K562 (cell line): Measurements from ENCODE around the gene EIF4E1B. TPM values are rescaled to one million over a fixed set of nuclear protein-coding genes. Genes with fewer than 3 reads are reported as not detected.

Experiments used
- FOXA1 ChIP-seq: fragments of 450-650 bp; IDR thresholded peaks from 2 replicates; pipeline ENCODE4 v1.6.1; 2016; ENCODE audit warnings: mild to moderate bottlenecking, borderline replicate concordance
- GATA2 ChIP-seq: sonication (generic); formaldehyde crosslinking; IDR thresholded peaks from 2 replicates; pipeline ENCODE4 v1.4.0; 2020; ENCODE audit warnings: mild to moderate bottlenecking, missing genetic modification reagents
- MED1 ChIP-seq: sonication (generic); formaldehyde crosslinking; IDR thresholded peaks from 2 replicates; pipeline ENCODE4 v1.8.1; 2023; ENCODE audit warnings: missing genetic modification reagents, borderline replicate concordance
- NR0B1 ChIP-seq: fragments of 450-650 bp; IDR thresholded peaks from one replicate; pipeline ENCODE4 v1.6.1; 2018; ENCODE audit warnings: mild to moderate bottlenecking, moderate library complexity; ENCODE audit not compliant: partially characterized antibody
- POLR3G ChIP-seq: IDR thresholded peaks from 2 replicates; pipeline ENCODE4 v1.6.1; 2011; ENCODE audit not compliant: insufficient read length, insufficient replicate concordance; ENCODE audit errors: extremely low read depth
- SMAD4 ChIP-seq: fragments of 250-450 bp; sonication (Bioruptor Pico); conservative IDR thresholded peaks from 2 replicates; pipeline ENCODE4 v1.8.0; 2021; ENCODE audit warnings: inconsistent platforms, mild to moderate bottlenecking, moderate library complexity
- SMARCC2 ChIP-seq: fragments of 450-650 bp; IDR thresholded peaks from 2 replicates; pipeline ENCODE4 v1.6.1; 2017; ENCODE audit warnings: antibody characterized with exemption, moderate library complexity, mild to moderate bottlenecking, low read depth
- SNIP1 ChIP-seq: fragments of 450-650 bp; IDR thresholded peaks from 2 replicates; pipeline ENCODE4 v1.7.1; 2017; ENCODE audit warnings: low read depth, mild to moderate bottlenecking
- ZFP30 ChIP-seq: fragments of 250-450 bp; sonication (Bioruptor Pico); IDR thresholded peaks from 2 replicates; pipeline ENCODE4 v1.8.0; 2022; ENCODE audit warnings: moderate library complexity, mild to moderate bottlenecking, inconsistent platforms, borderline replicate concordance
- ZMIZ1 ChIP-seq, 2 experiments: fragments of 150-350 bp in 1 of 2; IDR thresholded peaks; 2 replicates each; pipeline ENCODE4 v1.6.1; 2012 to 2016; ENCODE audit warnings: low read depth in 2 of 2, low read length in 2 of 2, mild to moderate bottlenecking in 1 of 2, moderate library complexity in 1 of 2
- ZNF124 ChIP-seq: sonication (generic); formaldehyde crosslinking; IDR thresholded peaks from 2 replicates; pipeline ENCODE4 v1.8.1; 2022; ENCODE audit warnings: missing genetic modification reagents
- ZNF655 ChIP-seq: fragments of 250-450 bp; sonication (Bioruptor Pico); IDR thresholded peaks from 2 replicates; pipeline ENCODE4 v1.5.0; 2021
- polyA plus RNA-seq, 8 experiments: library from polyadenylated mRNA; depleted of rRNA in 4 of 8; stranded (reverse) in 5 of 8; unstranded in 3 of 8; fragments of >200 nt; fragmentation: Nextera tagmentation in 2 of 8; fragmentation: Illumina TruSeq in 1 of 8; extraction: Ambion mirVana in 2 of 8; extraction: Trizol in 1 of 8; gene quantifications; 2 replicates each; pipeline versions ENCODE4 v1.2.1 to v1.2.3, GENCODE V29; 2011 to 2014; ENCODE audit warnings: inconsistent platforms in 1 of 8, missing spikeins in 1 of 8
- total RNA-seq, 7 experiments: library from RNA; depleted of rRNA in 6 of 7; stranded (reverse); fragments of >200 nt in 6 of 7; fragmentation: Illumina TruSeq in 2 of 7; extraction: Trizol in 2 of 7; gene quantifications; 2 replicates each; pipeline versions ENCODE4 v1.2.1 to v1.2.3, GENCODE V29; 2011 to 2021; ENCODE audit warnings: low replicate concordance in 1 of 7

EIF4E1B gene
- total and polyA plus RNA-seq, 9 of the 15 experiments (the other 6 are each of a cell fraction or from before 2014, with no cell fraction given), result not detected

GRCh38 chr5:176619203-176619568 lies 11.3 kb upstream of the EIF4E1B start (continued):
- no peak for TF ChIP-seq NR0B1
- peak; percentile 95 for TF ChIP-seq GATA2 (CRISPR knock-in tag)
- no peak for TF ChIP-seq SNIP1
- TF ChIP-seq ZNF124 (CRISPR knock-in tag), result no peak
- no peak for TF ChIP-seq MED1 (CRISPR knock-in tag)
- no peak for TF ChIP-seq FOXA1
- no peak for TF ChIP-seq SMARCC2
- no peak for TF ChIP-seq ZNF655
- no peak for TF ChIP-seq ZFP30 (CRISPR knock-in tag)
- no peak for TF ChIP-seq POLR3G
- TF ChIP-seq ZMIZ1 (IDR thresholded peaks at IDR 0.05; ENCODE audit: low read depth in 2 of 2, low read length in 2 of 2), result no peak
- TF ChIP-seq SMAD4, result no peak
